Adrenal gland (tissue), 12 donors: ENCODE measurements around the gene SLC19A1. TPM values are rescaled to one million over a fixed set of nuclear protein-coding genes. Genes with fewer than 3 reads are reported as not detected.

Source experiments
- DNase-seq, 7 donors: peaks; one replicate each; pipeline ENCODE4 v3.0.0-alpha.2; 2019 to 2020
- H3K27ac ChIP-seq, 5 donors: fragments of 200-600 bp; sonication (generic) in 4 of 5; 1 replicate in 3 of 5; 2 replicates in 2 of 5; pipeline versions ENCODE4 v1.5.1 to v1.8.0; 2016 to 2020; ENCODE audit warnings: mild to moderate bottlenecking in 1 of 5
- H3K27me3 ChIP-seq: fragments of 200-600 bp; 2 replicates; pipeline ENCODE4 v1.8.0; 2021
- H3K36me3 ChIP-seq, 2 donors: fragments of 200-600 bp; replicated peaks in 1 of 2; 1 replicate in 1 of 2; 2 replicates in 1 of 2; pipeline versions ENCODE4 v1.5.1 to v1.8.0; 2018 to 2022
- H3K4me1 ChIP-seq, 2 donors: fragments of 200-600 bp; replicated peaks in 1 of 2; 1 replicate in 1 of 2; 2 replicates in 1 of 2; pipeline versions ENCODE4 v1.5.1 to v1.8.0; 2018 to 2021
- H3K4me3 ChIP-seq, 4 donors: fragments of 200-600 bp; sonication (generic) in 3 of 4; one replicate each; pipeline ENCODE4 v1.5.1; 2016 to 2018
- H3K9me3 ChIP-seq, 3 donors: fragments of 200-600 bp; sonication (generic) in 1 of 3; replicated peaks in 1 of 3; 1 replicate in 2 of 3; 2 replicates in 1 of 3; pipeline versions ENCODE4 v1.5.1 to v1.8.0; 2016 to 2021
- CTCF ChIP-seq, 6 experiments: fragments of 450-650 bp in 4 of 6; fragments of 200-600 bp in 2 of 6; sonication (generic) in 1 of 6; IDR thresholded peaks; 1 replicate in 5 of 6; 2 replicates in 1 of 6; pipeline versions ENCODE4 v1.5.1 to v1.8.0; 2016 to 2021; ENCODE audit warnings: antibody characterized with exemption in 6 of 6, mild to moderate bottlenecking in 2 of 6, moderate library complexity in 1 of 6
- POLR2A ChIP-seq, 2 donors: fragments of 450-650 bp; IDR thresholded peaks; one replicate each; pipeline ENCODE4 v1.6.1; 2017; ENCODE audit warnings: antibody characterized with exemption in 2 of 2, mild to moderate bottlenecking in 2 of 2, moderate library complexity in 1 of 2
- WGBS, 4 donors: extraction: QIAGEN DNeasy Blood & Tissue Kit in 2 of 4; methylation state at CpG; one replicate each; pipeline versions ENCODE4 v1.1.5 to v1.1.7; 2013 to 2017; 5-methylcytosine and 5-hydroxymethylcytosine counted together
- intact Hi-C, 2 donors: fragments of 100-400 bp; cut with DNase I; formaldehyde crosslinking; loops; one replicate each; pipeline versions ENCODE4 v1.14.1 to v1.15.0; 2022 to 2023
- polyA plus RNA-seq, 3 donors: library from polyadenylated mRNA; stranded (reverse); fragments of 200-250 nt in 2 of 3; fragments of 350-450 nt in 1 of 3; fragmentation: Illumina TruSeq in 1 of 3; extraction: RNeasy Lipid Tissue Mini Kit (QIAGEN cat#74804) in 1 of 3; gene quantifications; one replicate each; pipeline ENCODE4 v1.2.3, GENCODE V29; 2013 to 2014
- total RNA-seq, 9 donors: library from RNA; depleted of rRNA in 4 of 9; stranded (reverse); fragments of >200 nt in 4 of 9; fragments of 120-200 nt in 1 of 9; fragmentation: NEBNext Ultra II Directional in 1 of 9; extraction: Animal tissue kit (Norgen Biotek cat#: 25700) in 1 of 9; gene quantifications; one replicate each; pipeline versions ENCODE4 v1.1.0 to v1.2.4, GENCODE V29; 2013 to 2023
- donor health status: healthy with polysubstance abuse.
- donor health status: Bipolar disorder and iron deficiency.
- donor health status: DM: yes; HTN: yes; CAD: no.
- donor health status: DM: no; HTN: no; CAD: no.
- donor health status: DM: no; HTN: no; CAD: no.
- donor health status: DM: yes; HTN: yes; CAD: no.

SLC19A1 gene
- total and polyA plus RNA-seq, 12 donors: 1.7 to 21.2 (median 15.3) TPM

GRCh38 chr21:45552696-45553391 lies 10.6 kb upstream of the SLC19A1 start:
- H3K4me1 ChIP-seq: peaks cover 0 to 8% of the 10 kb centered on the region in 2 donors
- H3K27me3 ChIP-seq: no peaks in the 10 kb centered on the region
- intact Hi-C loops: no loop called here
- H3K4me3 ChIP-seq: no peak overlapping the region
- no peaks in the 10 kb centered on the region for H3K36me3 ChIP-seq
- H3K9me3 ChIP-seq: no peaks in the 10 kb centered on the region
- H3K27ac ChIP-seq: peak overlapping the region in 1 of 5 donors; percentile 78
- no peak for TF ChIP-seq POLR2A (IDR thresholded peaks at IDR 0.05)
- TF ChIP-seq CTCF (IDR thresholded peaks at IDR 0.05): no peak
- WGBS, 4 donors: 88 to 93% (median 89%) methylated on average over 8 to 29 of the region's 29 CpGs
- DNase-seq: peak in 3 of 7 donors; percentile 12 to 22 (median 17)

GRCh38 chr21:45551783-45552695 lies 9.8 kb upstream of the SLC19A1 start:
- Histone ChIP-seq H3K27ac (peak overlapping the region in 2 of 5 donors; percentile 67 to 78), H3K27me3 (no peaks in the 10 kb centered on the region), H3K9me3 (no peaks in the 10 kb centered on the region), H3K4me3 (no peak overlapping the region), H3K4me1 (peaks cover 0 to 8% of the 10 kb centered on the region in 2 donors), H3K36me3 (no peaks in the 10 kb centered on the region)
- TF ChIP-seq POLR2A (IDR thresholded peaks at IDR 0.05): no peak
- TF ChIP-seq CTCF (IDR thresholded peaks at IDR 0.05): no peak
- peak in 3 of 7 donors; percentile 12 to 25 (median 14) for DNase-seq
- intact Hi-C loops: no loop called here
- 85 to 92% (median 90%) methylated on average over 18 to 35 of the region's 35 CpGs for WGBS, 4 donors

GRCh38 chr21:45551316-45551715 lies 9.1 kb upstream of the SLC19A1 start:
- Histone ChIP-seq H3K9me3 (no peaks in the 10 kb centered on the region), H3K4me3 (no peak overlapping the region), H3K36me3 (no peaks in the 10 kb centered on the region), H3K4me1 (peaks cover 0 to 8% of the 10 kb centered on the region in 2 donors), H3K27me3 (no peaks in the 10 kb centered on the region), H3K27ac (peak overlapping the region in 2 of 5 donors; percentile 67 to 78)
- WGBS, 4 donors: 35 to 42% (median 35%) methylated on average over 8 of the region's 8 CpGs
- TF ChIP-seq CTCF (IDR thresholded peaks at IDR 0.05) (no peak), POLR2A (IDR thresholded peaks at IDR 0.05) (no peak)
- intact Hi-C loops: no loop called here
- peak in 4 of 7 donors; percentile 41 to 67 (median 56) for DNase-seq

GRCh38 chr21:45550522-45551210 lies 8.4 kb upstream of the SLC19A1 start:
- peak overlapping the region in 2 of 5 donors; percentile 67 to 78 for H3K27ac ChIP-seq
- intact Hi-C loops: no loop called here
- H3K4me1 ChIP-seq: peaks cover 0 to 5% of the 10 kb centered on the region in 2 donors
- no peaks in the 10 kb centered on the region for H3K36me3 ChIP-seq
- H3K27me3 ChIP-seq: no peaks in the 10 kb centered on the region
- H3K9me3 ChIP-seq: no peaks in the 10 kb centered on the region
- no peak overlapping the region for H3K4me3 ChIP-seq
- TF ChIP-seq CTCF (IDR thresholded peaks at IDR 0.05) (no peak), POLR2A (IDR thresholded peaks at IDR 0.05) (no peak)
- peak in 4 of 7 donors; percentile 25 to 41 (median 32) for DNase-seq
- WGBS, 4 donors: 43 to 48% (median 46%) methylated on average over 16 to 17 of the region's 17 CpGs
